GM23338 (cell line): ENCODE results near the gene TCP10L. TPM values are rescaled to one million over a fixed set of nuclear protein-coding genes. Genes with fewer than 3 reads are reported as not detected.
"Not testable (repeated sequence)": the region's sequence is repeated elsewhere in the genome, so short reads cannot be mapped to it uniquely, and the experiment has no call there.

ENCODE experiments used
- ATAC-seq: fragments of 200-7000 bp; cut with Tn5 transposase; 3 replicates; pipeline ENCODE4 v1.9.1; 2020
- DNase-seq: peaks from one replicate; pipeline ENCODE4 v3.0.0-alpha.2; 2015; ENCODE audit warnings: low spot score
- H2AFZ ChIP-seq: fragments of 200-600 bp; sonication (generic); 2 replicates; pipeline ENCODE4 v1.8.0; 2016; ENCODE audit warnings: antibody characterized with exemption, mild to moderate bottlenecking, moderate library complexity
- H3F3A ChIP-seq: fragments of 200-600 bp; sonication (generic); replicated peaks from 2 replicates; pipeline ENCODE4 v1.8.0; 2017; ENCODE audit warnings: antibody characterized with exemption, mixed run types, low read depth
- H3K27ac ChIP-seq: fragments of 200-600 bp; sonication (generic); 2 replicates; pipeline ENCODE4 v1.6.1; 2016; ENCODE audit warnings: low read depth
- H3K27me3 ChIP-seq: fragments of 200-600 bp; sonication (generic); 2 replicates; pipeline ENCODE4 v1.8.0; 2016; ENCODE audit warnings: mild to moderate bottlenecking, mixed run types, moderate library complexity; ENCODE audit not compliant: insufficient read depth
- H3K36me3 ChIP-seq: fragments of 200-600 bp; sonication (generic); 2 replicates; pipeline ENCODE4 v1.8.0; 2016; ENCODE audit warnings: mild to moderate bottlenecking; ENCODE audit not compliant: insufficient read depth
- H3K4me1 ChIP-seq: fragments of 200-600 bp; sonication (generic); 2 replicates; pipeline ENCODE4 v1.8.0; 2016; ENCODE audit warnings: mild to moderate bottlenecking, moderate library complexity; ENCODE audit not compliant: insufficient read depth
- H3K4me2 ChIP-seq: fragments of 200-600 bp; sonication (generic); 2 replicates; pipeline ENCODE4 v1.7.1; 2017; ENCODE audit warnings: mixed run types
- H3K4me3 ChIP-seq: fragments of 200-600 bp; sonication (generic); 2 replicates; pipeline ENCODE4 v1.6.1; 2016; ENCODE audit warnings: mixed run types
- H3K79me2 ChIP-seq: fragments of 200-600 bp; sonication (generic); replicated peaks from 2 replicates; pipeline ENCODE4 v1.8.0; 2017; ENCODE audit warnings: mild to moderate bottlenecking; ENCODE audit not compliant: insufficient read depth
- H3K9me2 ChIP-seq: fragments of 200-600 bp; sonication (generic); 2 replicates; pipeline ENCODE4 v1.8.0; 2017; ENCODE audit not compliant: insufficient read depth
- H4K20me1 ChIP-seq: fragments of 200-600 bp; sonication (generic); replicated peaks from 2 replicates; pipeline ENCODE4 v1.8.0; 2017; ENCODE audit warnings: mild to moderate bottlenecking; ENCODE audit not compliant: insufficient read depth
- H3K27ac Mint-ChIP-seq: 2 replicates; pipeline ENCODE4 v1.8.0; 2020; ENCODE audit warnings: inconsistent platforms, mild to moderate bottlenecking, moderate library complexity, mixed read lengths
- H3K27me3 Mint-ChIP-seq: 3 replicates; pipeline ENCODE4 v1.8.0; 2022; ENCODE audit warnings: low read depth, mild to moderate bottlenecking, moderate library complexity, mixed read lengths, inconsistent platforms; ENCODE audit not compliant: insufficient read depth, poor library complexity
- H3K36me3 Mint-ChIP-seq: 3 replicates; pipeline ENCODE4 v1.8.0; 2021; ENCODE audit warnings: low read depth, mild to moderate bottlenecking, inconsistent platforms, moderate library complexity, mixed read lengths
- H3K4me1 Mint-ChIP-seq: 3 replicates; pipeline ENCODE4 v1.8.0; 2020; ENCODE audit warnings: mild to moderate bottlenecking, inconsistent platforms, mixed read lengths
- H3K4me3 Mint-ChIP-seq: 3 replicates; pipeline ENCODE4 v1.8.0; 2021; ENCODE audit warnings: moderate library complexity, mild to moderate bottlenecking, inconsistent platforms, mixed read lengths
- H3K9me3 Mint-ChIP-seq: 3 replicates; pipeline ENCODE4 v1.8.0; 2020; ENCODE audit warnings: moderate library complexity, mild to moderate bottlenecking, inconsistent platforms, mixed read lengths
- NANOG ChIP-seq: IDR thresholded peaks from 2 replicates; pipeline ENCODE4 v1.6.1; 2016; ENCODE audit warnings: antibody characterized with exemption, borderline replicate concordance
- STAT1 ChIP-seq: IDR thresholded peaks from one replicate; pipeline ENCODE4 v1.6.1; 2016; ENCODE audit warnings: antibody characterized with exemption; ENCODE audit not compliant: unreplicated experiment
- polyA plus RNA-seq: library from polyadenylated mRNA; unstranded; fragments of >200 nt; fragmentation: Nextera tagmentation; extraction: Ambion mirVana; gene quantifications from 2 replicates; pipeline ENCODE4 v1.2.1, GENCODE V29; 2016
- total RNA-seq: library from RNA; depleted of rRNA; stranded (reverse); fragments of >200 nt; shearing (Covaris generic); gene quantifications from 2 replicates; pipeline ENCODE4 v1.2.3, GENCODE V29; 2014
- TF ChIP-seq, protein P1 (sequence below): fragments of 250-450 bp; sonication (Bioruptor Pico); IDR thresholded peaks from 2 replicates; pipeline ENCODE4 v1.5.0; 2020; ENCODE audit warnings: mild to moderate bottlenecking, moderate library complexity

TCP10L gene
- total and polyA plus RNA-seq, 2 experiments from 2014 or later = 0.10 to 0.65 TPM

GRCh38 chr21:32561476-32561875, 23.8 kb downstream of the TCP10L start:
- H3K9me3 Mint-ChIP-seq = peaks cover 24% of the 10 kb centered on the region
- peaks cover 24% of the 10 kb centered on the region for H3K36me3 Mint-ChIP-seq
- H4K20me1 ChIP-seq, H3K36me3 ChIP-seq, H3F3A ChIP-seq, H3K27me3 ChIP-seq, H3K27me3 Mint-ChIP-seq, H3K79me2 ChIP-seq, H2AFZ ChIP-seq, H3K9me2 ChIP-seq: not testable (repeated sequence)
- DNase-seq = peak; percentile 55
- TF ChIP-seq NANOG = peak; percentile 77
- TF ChIP-seq, protein P1, sequence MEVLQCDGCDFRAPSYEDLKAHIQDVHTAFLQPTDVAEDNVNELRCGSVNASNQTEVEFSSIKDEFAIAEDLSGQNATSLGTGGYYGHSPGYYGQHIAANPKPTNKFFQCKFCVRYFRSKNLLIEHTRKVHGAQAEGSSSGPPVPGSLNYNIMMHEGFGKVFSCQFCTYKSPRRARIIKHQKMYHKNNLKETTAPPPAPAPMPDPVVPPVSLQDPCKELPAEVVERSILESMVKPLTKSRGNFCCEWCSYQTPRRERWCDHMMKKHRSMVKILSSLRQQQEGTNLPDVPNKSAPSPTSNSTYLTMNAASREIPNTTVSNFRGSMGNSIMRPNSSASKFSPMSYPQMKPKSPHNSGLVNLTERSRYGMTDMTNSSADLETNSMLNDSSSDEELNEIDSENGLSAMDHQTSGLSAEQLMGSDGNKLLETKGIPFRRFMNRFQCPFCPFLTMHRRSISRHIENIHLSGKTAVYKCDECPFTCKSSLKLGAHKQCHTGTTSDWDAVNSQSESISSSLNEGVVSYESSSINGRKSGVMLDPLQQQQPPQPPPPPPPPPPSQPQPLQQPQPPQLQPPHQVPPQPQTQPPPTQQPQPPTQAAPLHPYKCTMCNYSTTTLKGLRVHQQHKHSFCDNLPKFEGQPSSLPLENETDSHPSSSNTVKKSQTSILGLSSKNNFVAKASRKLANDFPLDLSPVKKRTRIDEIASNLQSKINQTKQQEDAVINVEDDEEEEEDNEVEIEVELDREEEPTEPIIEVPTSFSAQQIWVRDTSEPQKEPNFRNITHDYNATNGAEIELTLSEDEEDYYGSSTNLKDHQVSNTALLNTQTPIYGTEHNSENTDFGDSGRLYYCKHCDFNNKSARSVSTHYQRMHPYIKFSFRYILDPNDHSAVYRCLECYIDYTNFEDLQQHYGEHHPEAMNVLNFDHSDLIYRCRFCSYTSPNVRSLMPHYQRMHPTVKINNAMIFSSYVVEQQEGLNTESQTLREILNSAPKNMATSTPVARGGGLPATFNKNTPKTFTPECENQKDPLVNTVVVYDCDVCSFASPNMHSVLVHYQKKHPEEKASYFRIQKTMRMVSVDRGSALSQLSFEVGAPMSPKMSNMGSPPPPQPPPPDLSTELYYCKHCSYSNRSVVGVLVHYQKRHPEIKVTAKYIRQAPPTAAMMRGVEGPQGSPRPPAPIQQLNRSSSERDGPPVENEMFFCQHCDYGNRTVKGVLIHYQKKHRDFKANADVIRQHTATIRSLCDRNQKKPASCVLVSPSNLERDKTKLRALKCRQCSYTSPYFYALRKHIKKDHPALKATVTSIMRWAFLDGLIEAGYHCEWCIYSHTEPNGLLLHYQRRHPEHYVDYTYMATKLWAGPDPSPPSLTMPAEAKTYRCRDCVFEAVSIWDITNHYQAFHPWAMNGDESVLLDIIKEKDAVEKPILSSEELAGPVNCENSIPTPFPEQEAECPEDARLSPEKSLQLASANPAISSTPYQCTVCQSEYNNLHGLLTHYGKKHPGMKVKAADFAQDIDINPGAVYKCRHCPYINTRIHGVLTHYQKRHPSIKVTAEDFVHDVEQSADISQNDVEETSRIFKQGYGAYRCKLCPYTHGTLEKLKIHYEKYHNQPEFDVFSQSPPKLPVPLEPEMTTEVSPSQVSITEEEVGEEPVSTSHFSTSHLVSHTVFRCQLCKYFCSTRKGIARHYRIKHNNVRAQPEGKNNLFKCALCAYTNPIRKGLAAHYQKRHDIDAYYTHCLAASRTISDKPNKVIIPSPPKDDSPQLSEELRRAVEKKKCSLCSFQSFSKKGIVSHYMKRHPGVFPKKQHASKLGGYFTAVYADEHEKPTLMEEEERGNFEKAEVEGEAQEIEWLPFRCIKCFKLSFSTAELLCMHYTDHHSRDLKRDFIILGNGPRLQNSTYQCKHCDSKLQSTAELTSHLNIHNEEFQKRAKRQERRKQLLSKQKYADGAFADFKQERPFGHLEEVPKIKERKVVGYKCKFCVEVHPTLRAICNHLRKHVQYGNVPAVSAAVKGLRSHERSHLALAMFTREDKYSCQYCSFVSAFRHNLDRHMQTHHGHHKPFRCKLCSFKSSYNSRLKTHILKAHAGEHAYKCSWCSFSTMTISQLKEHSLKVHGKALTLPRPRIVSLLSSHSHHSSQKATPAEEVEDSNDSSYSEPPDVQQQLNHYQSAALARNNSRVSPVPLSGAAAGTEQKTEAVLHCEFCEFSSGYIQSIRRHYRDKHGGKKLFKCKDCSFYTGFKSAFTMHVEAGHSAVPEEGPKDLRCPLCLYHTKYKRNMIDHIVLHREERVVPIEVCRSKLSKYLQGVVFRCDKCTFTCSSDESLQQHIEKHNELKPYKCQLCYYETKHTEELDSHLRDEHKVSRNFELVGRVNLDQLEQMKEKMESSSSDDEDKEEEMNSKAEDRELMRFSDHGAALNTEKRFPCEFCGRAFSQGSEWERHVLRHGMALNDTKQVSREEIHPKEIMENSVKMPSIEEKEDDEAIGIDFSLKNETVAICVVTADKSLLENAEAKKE = peak; percentile 82; the same call in 1 of the 2 replicates
- peak overlapping the region; percentile 86 for H3K27ac ChIP-seq
- H3K4me3 Mint-ChIP-seq = peak overlapping the region; percentile 44
- H3K4me2 ChIP-seq = peak overlapping the region; percentile 33
- peak; percentile 73 for ATAC-seq
- peak overlapping the region; percentile 16 for H3K4me3 ChIP-seq
- peaks cover 33% of the 10 kb centered on the region for H3K4me1 Mint-ChIP-seq
- H3K4me1 ChIP-seq = peaks cover 21% of the 10 kb centered on the region
- peak overlapping the region; percentile 86 for H3K27ac Mint-ChIP-seq

DNA sequence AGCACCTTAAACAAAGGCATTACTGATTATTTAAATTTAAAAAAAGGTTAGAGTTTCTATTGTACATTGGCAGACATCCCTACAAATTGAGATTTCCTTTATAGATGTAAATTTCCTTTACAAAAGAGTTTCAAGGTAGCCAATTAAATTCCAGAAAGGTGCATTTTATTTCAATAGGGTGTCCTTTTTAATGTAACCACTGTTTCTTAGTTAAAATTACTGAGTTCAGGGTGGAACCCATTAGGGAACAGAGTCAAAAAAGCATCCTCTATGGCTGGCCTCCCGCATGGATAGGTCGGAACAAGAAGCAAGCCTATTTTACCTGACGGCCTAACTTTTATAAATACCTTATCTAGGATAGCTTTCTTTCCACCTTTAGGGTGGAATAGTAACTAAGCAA, 24.4 kb downstream of the TCP10L start:
- Mint-ChIP-seq H3K4me3 (peak overlapping the region; percentile 19), H3K9me3 (peaks cover 18% of the 10 kb centered on the region), H3K27me3 (peaks cover 8% of the 10 kb centered on the region), H3K36me3 (peaks cover 18% of the 10 kb centered on the region), H3K27ac (peak overlapping the region; percentile 91), H3K4me1 (peaks cover 38% of the 10 kb centered on the region)
- H3K4me1 ChIP-seq = peaks cover 26% of the 10 kb centered on the region
- peak overlapping the region; percentile 86 for H3K27ac ChIP-seq
- no peaks in the 10 kb centered on the region for H3K79me2 ChIP-seq
- no peaks in the 10 kb centered on the region for H3K36me3 ChIP-seq
- no peak for TF ChIP-seq STAT1
- no peaks in the 10 kb centered on the region; the same call in 1 of the 2 replicates for H3K9me2 ChIP-seq
- H3F3A ChIP-seq = 0 out of 2 replicates have a peak, but pooled peaks cover 4% of the 10 kb centered on the region
- no peak overlapping the region for H2AFZ ChIP-seq
- H4K20me1 ChIP-seq = no peaks in the 10 kb centered on the region
- ATAC-seq = peak; percentile 76
- H3K4me3 ChIP-seq = peak overlapping the region; percentile 16
- peak overlapping the region; percentile 33 for H3K4me2 ChIP-seq
- DNase-seq = peak; percentile 56
- no peaks in the 10 kb centered on the region for H3K27me3 ChIP-seq
